Ovary (tissue), 3 donors: Measurements from ENCODE around the gene KLHL35.

Source experiments
- POLR2A ChIP-seq: fragments of 450-650 bp; IDR thresholded peaks from one replicate; pipeline ENCODE4 v1.6.1; 2017; ENCODE audit warnings: antibody characterized with exemption, mild to moderate bottlenecking, moderate library complexity
- TF ChIP-seq, protein P1 (sequence below), 3 donors: fragments of 450-650 bp in 2 of 3; fragments of 200-600 bp in 1 of 3; IDR thresholded peaks; one replicate each; pipeline versions ENCODE4 v1.5.1 to v1.8.0; 2016 to 2022; ENCODE audit warnings: antibody characterized with exemption in 3 of 3, mild to moderate bottlenecking in 1 of 3
- donor health status: DM: no; HTN: no; CAD: no.

DNA sequence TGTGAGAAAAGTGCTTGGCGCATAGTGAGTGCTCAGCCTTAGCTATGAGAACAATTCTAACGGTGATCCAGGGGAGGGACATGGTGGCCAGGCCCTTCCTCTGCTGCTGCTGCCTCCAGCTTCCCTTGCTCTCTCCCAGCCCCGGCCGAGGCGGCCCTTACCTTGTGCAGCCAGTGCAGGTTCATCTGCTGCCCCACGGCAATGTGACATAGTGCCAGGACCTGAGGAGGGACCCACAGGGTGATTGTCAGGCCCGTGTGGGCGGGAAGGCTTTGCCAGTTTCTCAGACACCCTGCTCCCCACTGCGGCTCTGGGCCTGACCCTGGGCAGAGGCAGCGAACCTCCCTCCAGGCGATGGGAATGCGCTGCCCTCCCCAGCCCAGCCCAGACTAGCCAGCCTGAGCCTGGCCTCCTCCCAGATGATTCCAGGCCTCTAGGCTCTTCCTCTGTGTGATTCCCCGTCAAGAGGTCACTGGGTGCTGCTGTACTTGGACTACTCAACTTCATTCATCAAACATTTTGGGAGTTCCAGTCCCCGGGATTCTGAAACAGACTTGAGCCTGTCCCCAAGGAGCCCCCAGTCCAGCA is 23.7 kb upstream of the KLHL35 start:
- TF ChIP-seq POLR2A, result no peak
- TF ChIP-seq, protein P1, sequence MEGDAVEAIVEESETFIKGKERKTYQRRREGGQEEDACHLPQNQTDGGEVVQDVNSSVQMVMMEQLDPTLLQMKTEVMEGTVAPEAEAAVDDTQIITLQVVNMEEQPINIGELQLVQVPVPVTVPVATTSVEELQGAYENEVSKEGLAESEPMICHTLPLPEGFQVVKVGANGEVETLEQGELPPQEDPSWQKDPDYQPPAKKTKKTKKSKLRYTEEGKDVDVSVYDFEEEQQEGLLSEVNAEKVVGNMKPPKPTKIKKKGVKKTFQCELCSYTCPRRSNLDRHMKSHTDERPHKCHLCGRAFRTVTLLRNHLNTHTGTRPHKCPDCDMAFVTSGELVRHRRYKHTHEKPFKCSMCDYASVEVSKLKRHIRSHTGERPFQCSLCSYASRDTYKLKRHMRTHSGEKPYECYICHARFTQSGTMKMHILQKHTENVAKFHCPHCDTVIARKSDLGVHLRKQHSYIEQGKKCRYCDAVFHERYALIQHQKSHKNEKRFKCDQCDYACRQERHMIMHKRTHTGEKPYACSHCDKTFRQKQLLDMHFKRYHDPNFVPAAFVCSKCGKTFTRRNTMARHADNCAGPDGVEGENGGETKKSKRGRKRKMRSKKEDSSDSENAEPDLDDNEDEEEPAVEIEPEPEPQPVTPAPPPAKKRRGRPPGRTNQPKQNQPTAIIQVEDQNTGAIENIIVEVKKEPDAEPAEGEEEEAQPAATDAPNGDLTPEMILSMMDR (IDR thresholded peaks at IDR 0.05), result no peak
